ENCODE measurements around the gene PLD6.

The PLD6 gene

GRCh38 chr17:17205368-17206123, 587 bp downstream of the PLD6 start:
- TF ChIP-seq CTCF (conservative IDR thresholded peaks at IDR 0.05; ENCODE audit: low read depth, low read length) = no peak
- H3K4me3 ChIP-seq (ENCODE audit: low read depth, low read length) = peak overlapping the region; percentile 57
- peak; percentile 47 for DNase-seq (ENCODE audit: low read depth)

DNA sequence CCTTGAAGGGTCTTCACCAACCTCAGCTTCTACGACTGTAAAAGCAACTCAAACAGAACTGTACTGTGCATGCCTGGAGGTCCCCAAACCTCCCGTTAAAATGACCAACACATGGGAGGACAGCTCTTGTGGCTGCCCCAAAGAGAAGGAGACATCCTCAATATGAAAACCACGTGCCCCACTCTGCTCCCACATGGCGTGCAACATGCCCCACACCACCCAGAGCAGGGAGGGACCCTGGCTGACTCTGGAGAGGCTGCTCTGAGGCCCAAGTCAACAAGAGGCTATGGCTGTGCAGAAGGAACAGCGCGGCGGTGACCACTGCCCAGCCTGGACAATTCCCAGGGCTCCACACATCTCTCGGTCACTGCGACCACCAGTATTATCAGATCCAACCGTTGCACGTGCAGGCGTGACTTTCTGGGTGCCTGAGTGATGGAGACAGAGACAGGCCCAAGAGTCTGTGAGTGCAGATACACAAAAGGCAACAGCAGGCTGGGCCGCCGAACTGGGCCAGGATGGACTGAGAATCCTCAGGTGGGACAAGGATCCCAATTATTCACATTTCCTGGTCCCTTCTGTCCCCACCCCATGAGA, 1.4 kb downstream of the PLD6 start:
- DNase-seq (ENCODE audit: low read depth) = no peak
- H3K4me3 ChIP-seq (ENCODE audit: low read depth, low read length) = peak overlapping the region; percentile 57
- no peak for TF ChIP-seq CTCF (conservative IDR thresholded peaks at IDR 0.05; ENCODE audit: low read depth, low read length)

DNA sequence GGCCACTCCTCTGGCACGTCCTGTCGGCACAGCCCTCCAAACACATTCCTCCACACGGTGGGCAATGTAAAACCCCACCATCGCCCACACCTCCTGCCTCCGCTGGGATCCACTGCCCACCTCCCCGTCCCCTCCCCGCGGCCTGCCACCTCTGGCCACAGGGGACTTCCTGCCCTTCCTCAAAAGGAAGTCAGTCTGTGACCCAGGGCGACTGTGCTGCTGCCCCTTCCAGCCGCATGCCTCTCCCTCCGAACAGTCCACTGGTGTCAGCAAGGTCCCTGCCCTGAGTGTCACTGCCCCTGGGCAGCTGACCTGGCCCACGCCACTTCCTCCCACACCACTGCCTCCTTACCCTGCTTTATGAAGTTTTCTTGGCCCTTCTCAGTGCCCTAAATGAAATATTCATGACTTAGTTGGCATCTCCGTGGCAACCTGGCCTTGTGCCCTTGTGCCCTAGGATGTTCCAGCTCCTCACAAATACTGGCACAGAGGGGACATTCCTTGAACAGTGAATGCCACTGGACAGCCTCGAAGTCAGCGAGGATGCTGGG, 2.0 kb downstream of the PLD6 start:
- no peak for DNase-seq (ENCODE audit: low read depth)
- no peak overlapping the region for H3K4me3 ChIP-seq (ENCODE audit: low read depth, low read length)
- no peak for TF ChIP-seq CTCF (conservative IDR thresholded peaks at IDR 0.05; ENCODE audit: low read depth, low read length)

DNA sequence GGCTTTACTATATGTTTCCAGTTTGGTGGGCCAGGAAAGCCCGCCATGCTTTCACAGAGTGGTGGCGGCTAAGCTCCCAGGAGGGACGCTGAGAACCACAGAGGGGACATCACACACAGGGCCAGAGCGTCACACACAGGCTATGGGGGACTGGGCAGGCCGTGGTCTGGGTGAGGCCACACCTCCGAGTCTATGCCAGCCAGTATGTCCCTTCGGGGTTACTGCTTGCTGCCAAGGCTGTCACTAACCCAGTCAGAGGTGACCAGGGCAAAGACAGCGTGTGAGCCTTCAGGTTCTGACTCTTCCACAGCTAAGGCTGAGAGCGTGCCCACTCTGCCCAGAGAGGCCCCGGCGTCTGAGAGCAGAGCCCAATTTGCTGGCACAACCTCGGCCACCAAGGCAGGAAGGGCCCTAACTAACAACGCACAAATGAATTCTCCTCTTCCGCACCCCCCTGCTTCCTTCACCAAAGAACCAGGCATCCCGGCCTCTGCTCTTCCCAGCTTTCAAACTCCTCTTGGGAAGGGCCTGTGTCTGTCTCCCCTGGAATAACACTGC, 2.9 kb downstream of the PLD6 start:
- TF ChIP-seq CTCF (conservative IDR thresholded peaks at IDR 0.05; ENCODE audit: low read depth, low read length) = no peak
- no peak for DNase-seq (ENCODE audit: low read depth)
- no peak overlapping the region for H3K4me3 ChIP-seq (ENCODE audit: low read depth, low read length)

DNA sequence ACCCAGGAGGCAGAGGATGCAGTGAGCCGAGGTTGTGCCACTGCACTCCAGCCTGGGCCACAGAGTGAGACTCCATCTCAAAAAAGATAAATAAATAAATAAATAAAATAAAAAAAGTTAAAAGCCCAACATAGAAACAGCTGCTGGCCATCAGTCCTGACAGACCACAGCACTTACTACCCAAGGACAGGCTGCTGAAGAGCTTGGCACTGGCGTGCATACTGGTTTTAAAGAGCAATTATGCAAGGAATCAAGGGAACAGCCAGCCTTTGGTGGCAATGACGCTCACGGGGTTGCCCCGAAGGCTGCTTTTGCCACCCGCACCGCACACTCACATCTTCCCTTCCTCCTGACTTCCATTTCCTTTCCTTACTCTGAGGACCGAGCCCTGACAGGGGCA, 4.2 kb downstream of the PLD6 start:
- no peak for DNase-seq (ENCODE audit: low read depth)
- no peak overlapping the region for H3K4me3 ChIP-seq (ENCODE audit: low read depth, low read length)
- TF ChIP-seq CTCF (conservative IDR thresholded peaks at IDR 0.05; ENCODE audit: low read depth, low read length) = no peak

- TF ChIP-seq CTCF (conservative IDR thresholded peaks at IDR 0.05; ENCODE audit: low read depth, low read length) = no peak
- no peak overlapping the region for H3K4me3 ChIP-seq (ENCODE audit: low read depth, low read length)
- no peak for DNase-seq (ENCODE audit: low read depth)
These were observed 4.9 kb downstream of the PLD6 start for GRCh38 chr17:17201271-17201670.
